Activated CD8-positive, alpha-beta memory T cell treated with anti-CD3 and anti-CD28 coated beads for 24 hours (primary cell): Measurements from ENCODE around the gene RGS6.

ENCODE experiments used
- DNase-seq: peaks from one replicate; pipeline ENCODE4 v3.0.0-alpha.2; 2020

The RGS6 gene

DNA sequence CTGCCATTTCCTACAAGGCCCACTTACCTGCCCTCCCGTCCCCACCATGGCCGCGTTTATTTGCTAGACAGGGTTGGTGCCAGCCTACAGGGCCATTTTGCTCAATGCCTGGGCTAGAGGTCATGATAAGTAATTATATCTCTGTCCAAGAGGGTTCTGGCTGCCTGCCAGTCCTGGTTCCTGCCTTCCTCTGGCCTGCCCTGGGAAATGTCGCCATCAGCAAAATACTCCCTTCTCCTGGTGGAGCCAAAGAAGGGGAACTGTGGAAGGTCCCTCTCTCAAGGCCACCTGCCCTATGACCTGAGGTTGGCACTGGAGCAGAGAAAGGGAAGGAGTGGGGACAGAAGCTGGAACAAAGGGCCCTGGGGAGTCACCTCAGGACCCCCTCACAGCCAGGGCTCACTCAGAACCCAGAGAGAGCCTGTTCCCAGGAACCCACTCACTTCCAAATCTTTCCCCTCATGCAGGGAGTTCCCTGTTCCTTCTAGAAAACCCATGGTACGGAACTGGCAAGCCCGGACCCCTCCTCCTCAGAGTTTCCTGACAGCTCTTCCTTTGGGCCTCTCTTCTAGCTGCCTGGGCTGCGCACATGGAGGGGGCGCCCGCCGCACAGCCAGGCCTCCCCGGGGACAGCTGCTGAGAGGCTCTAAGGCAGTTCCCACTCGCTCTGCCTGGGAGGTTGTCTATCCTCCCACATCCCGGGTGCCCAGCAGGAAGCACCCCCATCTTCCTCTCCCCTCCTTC, 681.2 kb downstream of the RGS6 start:
- DNase-seq, result peak; percentile 40

GRCh38 chr14:72613975-72614319, 681.7 kb downstream of the RGS6 start:
- DNase-seq, result peak; percentile 43

GRCh38 chr14:72614365-72614764, 682.1 kb downstream of the RGS6 start:
- DNase-seq, result peak; percentile 40

GRCh38 chr14:72614891-72615415, 682.7 kb downstream of the RGS6 start:
- peak; percentile 32 for DNase-seq

DNA sequence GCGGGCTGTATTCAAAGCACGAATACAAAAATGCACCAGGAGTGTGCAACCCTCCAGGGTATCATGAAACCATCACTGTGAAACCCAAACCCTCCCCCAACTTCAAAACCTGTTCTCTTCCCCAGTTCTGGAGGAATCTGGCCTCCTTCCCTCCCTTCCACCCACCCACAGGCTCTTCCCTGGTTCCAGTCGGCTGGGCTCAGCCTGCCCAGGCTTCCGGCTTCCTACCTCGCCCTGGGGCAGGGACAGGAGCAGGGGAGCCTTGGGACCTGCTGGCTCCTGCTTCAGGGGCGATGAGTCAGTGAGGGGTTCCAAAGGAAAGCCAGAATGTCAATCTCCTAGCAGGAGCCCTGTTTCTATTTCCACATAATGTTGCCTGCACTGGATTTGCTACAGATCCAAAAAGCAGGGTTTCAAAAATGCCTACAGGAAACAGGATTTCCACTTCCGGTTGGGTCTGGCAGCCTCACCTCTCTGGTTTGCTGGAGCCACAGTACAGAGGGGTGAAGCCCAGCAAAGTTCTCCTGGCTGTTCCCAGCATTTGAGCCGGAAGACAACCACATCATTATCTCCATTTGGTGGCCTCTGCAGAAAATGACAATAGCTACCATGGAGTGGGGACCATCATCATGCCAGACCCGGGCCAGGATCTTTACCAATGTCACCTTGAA, 683.4 kb downstream of the RGS6 start:
- DNase-seq, result peak; percentile 44
